Occipital lobe (tissue), 2 donors: ENCODE results near the gene XAB2. TPM values are rescaled to one million over a fixed set of nuclear protein-coding genes. Genes with fewer than 3 reads are reported as not detected.
"Not testable (repeated sequence)": the region's sequence is repeated elsewhere in the genome, so short reads cannot be mapped to it uniquely, and the experiment has no call there.

Source experiments
- DNase-seq: peaks from one replicate; lab custom pipeline; 2025; lab: John Stamatoyannopoulos, UW
- total RNA-seq: library from RNA; depleted of rRNA; stranded (reverse); fragments of >200 nt; gene quantifications from one replicate; pipeline ENCODE4 v1.2.3, GENCODE V29; 2014

The XAB2 gene
- total RNA-seq, 1 donor from 2014 or later, result 18.4 TPM

- no peak for DNase-seq
Measured at GRCh38 chr19:7650148-7650547, 20.8 kb upstream of the XAB2 start.

DNA sequence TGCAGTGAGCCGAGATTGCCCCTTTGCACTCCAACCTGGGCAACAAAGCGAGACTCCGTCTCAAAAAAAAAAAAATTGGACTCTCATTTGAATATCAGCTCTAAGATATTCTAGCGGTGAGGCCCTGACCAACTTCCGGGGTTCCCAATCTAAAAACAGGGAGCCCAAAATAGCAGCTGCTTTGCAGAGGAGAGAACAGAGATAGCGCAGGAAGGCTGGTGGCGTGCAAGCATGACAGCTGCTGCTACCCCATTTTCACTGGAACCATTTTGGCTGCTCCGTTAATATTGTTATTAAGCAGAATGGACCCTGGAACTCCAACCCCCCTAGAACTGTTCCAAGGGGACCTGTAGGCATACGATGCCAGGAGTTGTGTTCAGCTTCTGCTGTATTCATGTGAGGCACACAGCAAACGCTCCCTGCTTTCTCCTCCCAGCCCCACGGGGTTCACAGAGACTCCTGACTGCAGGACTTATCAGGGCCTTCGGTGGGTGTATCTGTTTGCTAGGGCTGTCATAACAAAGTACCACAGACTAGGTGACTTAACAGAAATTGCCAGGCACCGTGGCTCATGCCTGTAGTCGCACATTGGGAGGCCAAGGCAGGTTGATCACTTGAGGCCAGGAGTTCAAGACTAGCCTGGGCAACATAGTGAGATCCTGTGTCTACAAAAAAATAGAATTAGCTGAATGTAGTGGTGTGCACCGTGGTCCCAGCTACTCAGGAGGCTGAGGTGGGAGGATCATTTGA is 19.1 kb upstream of the XAB2 start:
- no peak for DNase-seq

DNA sequence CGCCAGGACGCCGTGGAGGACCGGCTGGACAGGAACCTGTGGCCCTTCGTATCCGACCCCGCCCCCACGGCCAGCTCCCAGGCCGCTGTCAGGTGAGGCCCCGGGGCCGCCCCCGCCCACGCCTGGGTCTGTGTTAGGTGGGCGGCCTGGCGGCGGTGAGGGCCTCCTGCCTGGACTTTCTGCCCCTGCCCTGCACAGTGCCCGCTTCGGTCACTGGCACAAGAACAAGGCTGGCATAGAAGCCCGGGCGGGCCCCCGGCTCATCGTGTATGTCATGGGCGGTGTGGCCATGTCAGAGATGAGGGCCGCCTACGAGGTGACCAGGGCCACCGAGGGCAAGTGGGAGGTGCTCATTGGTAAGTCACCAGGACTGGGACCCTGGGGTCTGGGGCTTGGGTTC is 17.8 kb upstream of the XAB2 start:
- no peak for DNase-seq

DNA sequence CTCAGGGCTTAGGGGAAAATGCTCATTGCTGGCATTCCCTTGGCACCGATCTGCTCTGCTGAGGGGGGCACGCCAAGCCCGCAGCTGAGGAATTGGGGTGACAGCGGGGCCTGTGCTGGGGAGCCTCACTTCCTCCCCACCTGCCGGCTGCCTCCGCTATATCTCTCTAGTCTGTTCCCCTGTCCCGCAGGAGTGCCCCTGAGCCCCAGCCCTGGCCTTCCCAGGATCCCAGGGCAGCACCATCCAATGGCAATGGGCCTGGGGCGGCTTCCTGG is 17.0 kb upstream of the XAB2 start:
- DNase-seq, result no peak

GRCh38 chr19:7645656-7646425 is 16.5 kb upstream of the XAB2 start:
- no peak for DNase-seq

- no peak for DNase-seq
Measured at GRCh38 chr19:7645163-7645562, 15.8 kb upstream of the XAB2 start.

DNA sequence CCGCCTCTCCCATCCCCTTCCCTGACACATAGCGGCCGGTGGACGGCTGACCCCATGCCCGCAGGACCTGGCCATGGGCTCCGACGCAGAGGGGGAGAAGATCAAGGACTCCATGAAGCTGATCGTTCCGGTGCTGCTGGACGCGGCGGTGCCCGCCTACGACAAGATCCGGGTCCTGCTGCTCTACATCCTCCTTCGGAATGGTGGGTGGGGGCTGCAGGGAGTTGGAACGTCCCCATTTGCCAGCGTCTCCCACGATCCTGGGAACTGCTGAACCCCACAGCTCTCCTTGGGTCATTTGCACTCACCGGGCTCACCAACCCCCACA is 15.2 kb upstream of the XAB2 start:
- no peak for DNase-seq

DNA sequence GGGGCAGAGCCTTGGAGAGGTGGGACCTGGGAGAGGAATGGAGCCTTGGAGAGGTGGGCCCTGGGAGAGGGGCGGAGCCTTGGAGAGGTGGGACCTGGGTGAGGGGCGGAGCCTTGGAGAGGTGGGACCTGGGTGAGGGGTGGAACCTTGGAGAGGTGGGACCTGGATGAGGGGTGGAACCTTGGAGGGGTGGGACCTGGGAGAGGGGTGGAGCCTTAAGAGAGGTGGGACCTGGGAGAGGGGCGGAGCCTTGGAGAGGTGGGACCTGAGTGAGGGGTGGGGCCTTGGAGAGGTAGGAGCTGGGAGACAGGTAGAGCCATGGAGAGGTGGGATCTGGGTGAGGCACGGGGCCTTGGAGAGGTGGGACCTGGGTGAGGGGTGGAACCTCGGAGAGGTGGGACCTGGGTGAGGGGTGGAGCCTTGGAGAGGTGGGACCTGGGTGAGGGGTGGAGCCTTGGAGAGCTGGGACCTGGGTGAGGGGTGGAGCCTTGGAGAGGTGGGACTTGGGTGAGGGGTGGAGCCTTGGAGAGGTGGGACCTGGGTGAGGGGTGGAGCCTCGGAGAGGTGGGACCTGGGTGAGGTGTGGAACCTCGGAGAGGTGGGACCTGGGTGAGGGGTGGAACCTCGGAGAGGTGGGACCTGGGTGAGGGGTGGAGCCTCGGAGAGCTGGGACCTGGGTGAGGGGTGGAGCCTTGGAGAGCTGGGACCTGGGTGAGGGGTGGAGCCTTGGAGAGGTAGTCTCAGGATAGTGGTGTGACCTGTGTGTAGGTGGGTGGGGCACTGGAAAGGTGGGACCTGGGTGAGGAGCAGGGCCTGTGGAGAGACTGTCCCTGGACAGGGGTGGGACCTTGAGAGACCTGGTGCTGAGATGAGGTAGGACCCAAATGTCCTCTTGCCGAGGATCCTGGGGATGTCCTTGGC is 14.5 kb upstream of the XAB2 start:
- not testable (repeated sequence) for DNase-seq

- DNase-seq, result no peak
Measured at GRCh38 chr19:7643031-7643415, 13.7 kb upstream of the XAB2 start.

- DNase-seq, result no peak
Measured at GRCh38 chr19:7642295-7643030, 13.1 kb upstream of the XAB2 start.

DNA sequence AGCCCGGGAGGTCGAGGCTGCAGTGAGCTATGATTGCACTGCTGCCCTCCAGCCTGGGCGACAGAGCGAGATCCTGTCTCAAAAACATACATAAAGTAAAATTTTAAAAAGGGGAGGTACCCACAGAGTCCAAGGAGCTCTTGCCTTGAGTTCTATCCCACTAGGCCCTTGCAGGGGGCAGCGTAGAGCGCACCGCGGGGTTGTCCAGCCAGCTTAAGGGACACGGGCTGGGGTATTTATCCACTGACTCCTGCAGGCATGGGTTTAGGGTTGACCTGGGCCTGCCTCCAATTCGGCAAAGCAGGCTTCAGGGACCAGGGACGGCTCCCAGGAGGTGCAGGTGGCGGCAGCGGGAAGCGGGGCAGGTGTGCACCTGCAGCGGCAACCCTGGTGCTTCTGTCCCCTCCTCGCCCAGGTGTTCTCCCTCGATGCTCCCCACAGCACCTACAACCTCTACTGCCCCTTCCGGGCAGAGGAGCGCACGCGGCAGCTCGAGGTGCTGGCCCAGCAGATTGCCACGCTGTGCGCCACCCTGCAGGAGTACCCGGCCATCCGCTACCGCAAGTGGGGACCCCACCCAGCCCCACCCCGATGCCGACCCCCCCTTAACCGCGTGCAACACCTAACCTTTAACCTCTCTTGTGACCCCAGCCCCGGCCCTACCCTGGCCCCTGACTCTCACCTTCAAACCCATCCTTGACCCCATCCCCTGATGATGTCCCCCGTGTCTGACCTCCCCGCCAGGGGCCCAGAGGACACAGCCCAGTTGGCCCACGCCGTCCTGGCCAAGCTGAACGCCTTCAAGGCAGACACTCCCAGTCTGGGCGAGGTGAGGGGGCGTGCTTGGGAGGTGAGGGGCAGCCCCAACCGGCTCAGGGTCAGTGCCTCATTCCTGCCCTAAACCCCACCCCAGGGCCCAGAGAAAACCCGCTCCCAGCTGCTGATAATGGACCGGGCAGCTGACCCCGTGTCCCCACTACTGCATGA is 12.2 kb upstream of the XAB2 start:
- DNase-seq, result no peak

DNA sequence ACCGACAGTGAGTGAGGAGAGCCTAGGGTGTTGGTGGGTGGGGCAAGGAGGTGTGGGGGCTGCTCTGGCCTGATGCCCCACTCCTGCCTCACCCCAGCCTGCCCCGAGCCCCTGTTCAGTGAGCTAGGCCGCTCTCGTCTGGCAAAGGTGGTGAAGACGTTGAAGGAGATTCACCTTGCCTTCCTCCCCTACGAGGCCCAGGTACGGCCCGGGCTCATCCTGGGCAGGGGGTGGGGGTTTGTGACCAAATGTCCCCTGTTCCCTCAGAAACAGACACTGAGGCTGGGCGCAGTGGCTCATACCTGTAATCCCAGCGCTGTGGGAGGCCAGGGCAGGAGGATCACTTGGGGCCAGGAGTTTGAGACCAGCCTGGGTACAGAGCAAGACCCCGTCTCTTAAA is 11.5 kb upstream of the XAB2 start:
- no peak for DNase-seq

GRCh38 chr19:7639863-7640348 is 10.6 kb upstream of the XAB2 start:
- DNase-seq, result no peak

GRCh38 chr19:7638802-7639465 is 9.6 kb upstream of the XAB2 start:
- no peak for DNase-seq

GRCh38 chr19:7637374-7638256 is 8.3 kb upstream of the XAB2 start:
- DNase-seq, result no peak

DNA sequence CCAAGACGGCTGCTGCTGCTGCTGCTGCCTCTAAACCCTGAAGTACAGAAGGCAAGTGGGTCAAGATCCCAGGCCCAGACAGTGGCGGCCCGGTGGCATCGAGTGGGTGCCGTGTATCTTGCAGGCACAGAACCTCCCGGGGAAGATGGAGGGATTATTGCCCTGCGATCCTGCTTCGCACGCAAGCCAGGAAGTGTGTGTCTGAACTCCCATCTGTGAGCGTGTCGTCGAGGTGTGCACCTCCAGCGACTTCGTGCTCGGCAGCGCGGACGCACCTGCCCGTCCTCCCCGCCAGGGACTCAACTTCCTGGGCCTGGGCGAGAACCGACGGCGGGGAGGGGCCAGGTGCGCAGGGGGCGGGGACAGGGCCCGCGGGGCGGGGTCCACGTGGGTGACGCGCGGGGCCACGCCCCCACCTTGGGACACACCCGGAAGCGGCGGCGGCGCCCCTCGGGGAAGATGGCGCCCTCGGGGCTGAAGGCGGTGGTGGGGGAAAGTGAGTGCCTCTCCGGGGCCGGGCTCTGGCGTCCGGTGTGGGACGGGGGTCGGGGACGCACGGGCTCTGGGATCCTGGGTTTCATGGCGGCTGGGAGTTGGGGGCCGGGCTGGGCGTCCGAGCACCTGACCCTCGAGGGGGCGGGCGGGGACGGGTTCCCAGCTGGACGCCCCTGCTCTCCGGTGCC is 7.5 kb upstream of the XAB2 start, which contains the start of gene STXBP2:
Gene STXBP2, plus strand, starts transcription at position 420 of the 683 bp plus-strand sequence. Its CDS starts 40 bp downstream, at position 460.
- DNase-seq, result no peak

GRCh38 chr19:7636317-7636690 is 7.0 kb upstream of the XAB2 start:
- DNase-seq, result no peak

GRCh38 chr19:7635670-7636069 is 6.3 kb upstream of the XAB2 start:
- DNase-seq, result no peak
